SK-N-SH (cell line): ENCODE measurements around the gene DCDC2B. TPM values are rescaled to one million over a fixed set of nuclear protein-coding genes. Genes with fewer than 3 reads are reported as not detected.

ENCODE experiments used
- CTCF ChIA-PET: fragments of 300-600, 350-600 bp; formaldehyde crosslinking; extraction: SDS; loops from one replicate; lab custom pipeline; 2021; lab: Yijun Ruan, JAX
- POLR2A ChIA-PET: fragments of 350-600 bp; sonication (Branson Sonifier 250); formaldehyde crosslinking; extraction: SDS; loops from one replicate; lab custom pipeline; 2020; ENCODE audit warnings: antibody characterized with exemption, inconsistent platforms; lab: Yijun Ruan, JAX
- DNase-seq: peaks from one replicate; pipeline ENCODE4 v3.0.0; 2012
- H2AFZ ChIP-seq: fragments of 200-600 bp; sonication (generic); 2 replicates; pipeline ENCODE4 v1.8.1; 2016; ENCODE audit warnings: antibody characterized with exemption, mild to moderate bottlenecking, low read depth
- H3F3A ChIP-seq: fragments of 200-600 bp; sonication (generic); replicated peaks from 2 replicates; pipeline ENCODE3; 2016; ENCODE audit warnings: antibody characterized with exemption, mild to moderate bottlenecking; ENCODE audit not compliant: insufficient read depth
- H3K27ac ChIP-seq, 2 experiments: fragments of 200-500 bp in 1 of 2; fragments of 200-600 bp in 1 of 2; sonication (Bioruptor generic) in 1 of 2; sonication (generic), shearing (Covaris generic) in 1 of 2; 2 replicates each; pipeline versions ENCODE4 v1.5.1 to v1.6.1; 2014 to 2016; ENCODE audit warnings: low read depth in 2 of 2, inconsistent platforms in 1 of 2, low read length in 1 of 2, mild to moderate bottlenecking in 1 of 2, mixed read lengths in 1 of 2
- H3K27me3 ChIP-seq: fragments of 200-600 bp; sonication (generic), shearing (Covaris generic); 2 replicates; pipeline ENCODE4 v1.6.1; 2016; ENCODE audit warnings: mixed run types; ENCODE audit not compliant: insufficient read depth
- H3K36me3 ChIP-seq, 2 experiments: fragments of 200-500 bp in 1 of 2; fragments of 200-600 bp in 1 of 2; sonication (Bioruptor generic) in 1 of 2; sonication (generic) in 1 of 2; replicated peaks in 1 of 2; 2 replicates each; pipeline versions ENCODE3 to v1.5.1; 2014 to 2016; ENCODE audit warnings: low read length in 1 of 2, mild to moderate bottlenecking in 1 of 2; ENCODE audit not compliant: insufficient read depth in 2 of 2, control insufficient read depth in 1 of 2
- H3K4me1 ChIP-seq, 2 experiments: fragments of 200-500 bp in 1 of 2; fragments of 200-600 bp in 1 of 2; sonication (Bioruptor generic) in 1 of 2; sonication (generic), shearing (Covaris generic) in 1 of 2; 2 replicates each; pipeline versions ENCODE4 v1.5.1 to v1.6.1; 2014 to 2016; ENCODE audit warnings: low read depth in 1 of 2, low read length in 1 of 2, mixed run types in 1 of 2; ENCODE audit not compliant: insufficient read depth in 2 of 2, control insufficient read depth in 1 of 2
- H3K4me2 ChIP-seq: fragments of 200-600 bp; sonication (generic), shearing (Covaris generic); 2 replicates; pipeline ENCODE4 v1.6.1; 2017; ENCODE audit warnings: mixed run types
- H3K4me3 ChIP-seq, 2 experiments: fragments of 200-500 bp in 1 of 2; fragments of 200-600 bp in 1 of 2; sonication (Bioruptor generic) in 1 of 2; sonication (generic), shearing (Covaris generic) in 1 of 2; 2 replicates each; pipeline versions ENCODE4 v1.5.1 to v1.8.1; 2014 to 2016; ENCODE audit warnings: low read depth in 2 of 2, inconsistent platforms in 1 of 2, low read length in 1 of 2, mild to moderate bottlenecking in 1 of 2, mixed read lengths in 1 of 2, moderate library complexity in 1 of 2
- H3K79me2 ChIP-seq: fragments of 200-600 bp; sonication (generic); 2 replicates; pipeline ENCODE4 v1.8.1; 2017; ENCODE audit warnings: mild to moderate bottlenecking; ENCODE audit not compliant: insufficient read depth
- H3K9ac ChIP-seq: fragments of 200-600 bp; sonication (generic); 2 replicates; pipeline ENCODE4 v1.6.1; 2017; ENCODE audit warnings: mixed run types
- H3K9me2 ChIP-seq: fragments of 200-600 bp; sonication (generic); 2 replicates; pipeline ENCODE4 v1.6.1; 2017; ENCODE audit warnings: mixed run types
- H3K9me3 ChIP-seq: fragments of 200-600 bp; sonication (generic); 2 replicates; pipeline ENCODE4 v1.6.1; 2017; ENCODE audit warnings: mixed run types, mild to moderate bottlenecking, moderate library complexity
- H4K20me1 ChIP-seq: fragments of 200-600 bp; sonication (generic); 2 replicates; pipeline ENCODE4 v1.6.1; 2017; ENCODE audit warnings: mild to moderate bottlenecking, mixed run types; ENCODE audit not compliant: insufficient read depth
- EP300 ChIP-seq, 2 experiments: IDR thresholded peaks; 2 replicates each; pipeline versions ENCODE4 v1.4.0 to v1.6.1; 2012; ENCODE audit warnings: borderline replicate concordance in 1 of 2, low read depth in 1 of 2, low read length in 1 of 2
- FOXM1 ChIP-seq: IDR thresholded peaks from 2 replicates; pipeline ENCODE4 v1.4.0; 2012; ENCODE audit warnings: low read depth, mild to moderate bottlenecking
- GABPA ChIP-seq: IDR thresholded peaks from 2 replicates; pipeline ENCODE4 v1.4.0; 2012; ENCODE audit warnings: low read depth, mild to moderate bottlenecking
- GATA2 ChIP-seq: sonication (generic); formaldehyde crosslinking; IDR thresholded peaks from 2 replicates; pipeline ENCODE4 v1.5.0; 2020; ENCODE audit warnings: mild to moderate bottlenecking, missing genetic modification reagents
- IRF3 ChIP-seq: fragments of 150-350 bp; IDR thresholded peaks from 2 replicates; pipeline ENCODE4 v1.6.1; 2016; ENCODE audit warnings: mild to moderate bottlenecking, low read depth, low read length
- NRF1 ChIP-seq: IDR thresholded peaks from 2 replicates; pipeline ENCODE4 v1.6.1; 2012; ENCODE audit warnings: low read depth, mild to moderate bottlenecking, low read length
- PBX3 ChIP-seq: IDR thresholded peaks from 2 replicates; pipeline ENCODE4; 2012
- RAD21 ChIP-seq: IDR thresholded peaks from 2 replicates; pipeline ENCODE4 v1.6.1; 2012; ENCODE audit warnings: mild to moderate bottlenecking, low read length
- RFX5 ChIP-seq: IDR thresholded peaks from 2 replicates; pipeline ENCODE4 v1.6.1; 2012; ENCODE audit warnings: mild to moderate bottlenecking, improper control_type of control experiment, low read length
- RXRA ChIP-seq: IDR thresholded peaks from 2 replicates; pipeline ENCODE4 v1.4.0; 2012; ENCODE audit warnings: low read depth, mild to moderate bottlenecking, borderline replicate concordance
- TAF1 ChIP-seq: IDR thresholded peaks from 2 replicates; pipeline ENCODE4 v1.6.1; 2012; ENCODE audit warnings: low read depth, mild to moderate bottlenecking, low read length, moderate library complexity, borderline replicate concordance
- USF1 ChIP-seq: IDR thresholded peaks from 2 replicates; pipeline ENCODE4 v1.4.0; 2012; ENCODE audit warnings: low read depth, borderline replicate concordance
- WGBS: methylation state at CpG from one replicate; pipeline ENCODE4 v1.1.6; 2017; ENCODE audit warnings: low lambda C conversion rate; 5-methylcytosine and 5-hydroxymethylcytosine counted together
- polyA plus RNA-seq, 3 experiments: library from polyadenylated mRNA; depleted of rRNA; stranded (reverse); fragments of >200 nt; gene quantifications; 2 replicates each; pipeline ENCODE4 v1.2.3, GENCODE V29; 2012

The DCDC2B gene
- polyA plus RNA-seq, 1 of the 3 experiments (the other 2 are of a cell fraction), result not detected

- H4K20me1 ChIP-seq, result no peaks in the 10 kb centered on the region
- no peak for TF ChIP-seq GABPA
- TF ChIP-seq USF1, result no peak
- no peak for TF ChIP-seq IRF3
- no peak for TF ChIP-seq PBX3
- TF ChIP-seq RXRA, result no peak
- no peak for TF ChIP-seq NRF1
- peaks cover 13 to 14% of the 10 kb centered on the region in 2 experiments for H3K36me3 ChIP-seq
- peaks cover 0 to 12% of the 10 kb centered on the region in 2 experiments; a peak in 2 of 4 replicates for H3K4me1 ChIP-seq
- no peak for DNase-seq
- H3F3A ChIP-seq, result peaks cover 39% of the 10 kb centered on the region
- H3K27ac ChIP-seq, result peak overlapping the region in 1 of 2 experiments; percentile 96; a peak in 2 of 4 replicates
- no peak overlapping the region for H2AFZ ChIP-seq
- H3K27me3 ChIP-seq, result no peaks in the 10 kb centered on the region
- H3K9ac ChIP-seq, result no peak overlapping the region
- no peaks in the 10 kb centered on the region for H3K9me2 ChIP-seq
- WGBS, result 94% methylated on average over 3 of the region's 7 CpGs
- no peak overlapping the region for H3K4me2 ChIP-seq
- no peaks in the 10 kb centered on the region for H3K9me3 ChIP-seq
- ChIA-PET CTCF (interaction anchor here (1.1 kb wide), 1 partner anchor 14 kb away, joined by 3 read pairs; no protein-coding TSS in a partner anchor), POLR2A (no interaction called here)
- no peak overlapping the region for H3K4me3 ChIP-seq
- no peaks in the 10 kb centered on the region for H3K79me2 ChIP-seq
Observed at GRCh38 chr1:32234792-32235191, 25.9 kb downstream of the DCDC2B start.

- Histone ChIP-seq H2AFZ (no peak overlapping the region), H3K27me3 (no peaks in the 10 kb centered on the region), H3K36me3 (no peaks in the 10 kb centered on the region), H3K9me3 (no peaks in the 10 kb centered on the region), H3K27ac (no peak overlapping the region), H4K20me1 (no peaks in the 10 kb centered on the region), H3K4me2 (no peak overlapping the region), H3K4me3 (no peak overlapping the region), H3F3A (peaks cover 33% of the 10 kb centered on the region), H3K9me2 (no peaks in the 10 kb centered on the region), H3K79me2 (no peaks in the 10 kb centered on the region), H3K9ac (no peak overlapping the region), H3K4me1 (peaks cover 12 to 13% of the 10 kb centered on the region in 2 experiments; a peak in 2 of 4 replicates)
- no peak for DNase-seq
- POLR2A ChIA-PET, result interaction anchor here (0.6 to 1.5 kb wide), 2 partner anchors 10 to 37 kb away, joined by 3 to 5 read pairs; no protein-coding TSS in a partner anchor
- TF ChIP-seq RAD21 (no peak), USF1 (no peak), GATA2 (CRISPR knock-in tag) (no peak), FOXM1 (no peak), TAF1 (no peak), EP300 (IDR thresholded peaks at IDR 0.05; ENCODE audit: borderline replicate concordance in 1 of 2, low read depth in 1 of 2, low read length in 1 of 2) (no peak), RFX5 (no peak)
- CTCF ChIA-PET, result interaction anchor here (1.4 to 3.7 kb wide), 7 partner anchors 9 to 53 kb away, joined by 4 to 24 read pairs (median 10); partner anchors contain the start of genes EIF3I, FAM167B, HDAC1 and TMEM234
- 90% methylated on average over 4 of the region's 4 CpGs for WGBS
Observed at GRCh38 chr1:32239337-32239736, 30.4 kb downstream of the DCDC2B start.
